Measurements from ENCODE around the gene DCAF15.

DCAF15 gene

DNA sequence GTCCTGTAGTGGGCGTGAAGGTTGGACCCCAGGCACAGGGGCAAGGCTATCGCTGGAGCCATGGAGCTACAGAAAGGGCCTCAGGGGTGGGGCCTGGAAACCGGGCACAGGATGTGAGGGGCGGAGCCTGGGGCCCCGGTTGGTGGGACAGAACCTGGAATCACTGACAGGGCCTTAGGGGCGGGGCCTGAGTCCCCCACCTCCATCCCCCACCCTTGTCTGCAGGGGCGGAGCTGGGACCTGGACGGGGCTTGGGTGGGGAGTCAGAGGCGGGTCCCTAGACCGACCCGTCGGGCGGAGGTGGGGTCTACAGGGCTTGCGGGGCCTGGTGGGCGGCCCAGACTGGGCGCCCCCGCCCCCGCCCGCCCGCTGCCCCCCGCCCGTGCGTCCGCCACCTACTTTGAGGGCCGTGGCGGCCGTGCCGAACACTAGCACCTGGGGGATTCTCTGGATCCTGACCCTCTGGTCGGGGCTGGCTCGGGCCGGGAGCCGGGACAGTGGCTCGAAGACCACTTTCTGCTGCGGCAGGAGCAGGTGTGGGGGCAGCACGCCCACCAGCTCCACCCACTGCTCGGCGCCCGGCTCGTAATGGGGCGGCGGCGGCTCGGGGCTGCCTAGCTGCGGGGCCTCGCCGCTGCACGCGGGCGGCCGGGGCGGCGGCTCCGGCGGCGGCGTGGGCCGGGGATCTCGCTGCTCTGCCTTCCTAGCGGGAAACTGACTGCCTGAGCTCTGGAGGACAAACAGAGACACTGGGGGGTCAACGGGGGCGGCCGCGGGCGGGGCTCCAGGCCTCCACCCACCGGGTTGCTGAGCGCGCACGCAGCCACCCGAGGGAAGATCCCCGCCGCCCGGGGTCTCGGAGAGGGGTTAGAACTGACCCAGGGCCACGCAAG is 26.3 kb downstream of the DCAF15 start:
- DNase-seq = peak; percentile 80

DNA sequence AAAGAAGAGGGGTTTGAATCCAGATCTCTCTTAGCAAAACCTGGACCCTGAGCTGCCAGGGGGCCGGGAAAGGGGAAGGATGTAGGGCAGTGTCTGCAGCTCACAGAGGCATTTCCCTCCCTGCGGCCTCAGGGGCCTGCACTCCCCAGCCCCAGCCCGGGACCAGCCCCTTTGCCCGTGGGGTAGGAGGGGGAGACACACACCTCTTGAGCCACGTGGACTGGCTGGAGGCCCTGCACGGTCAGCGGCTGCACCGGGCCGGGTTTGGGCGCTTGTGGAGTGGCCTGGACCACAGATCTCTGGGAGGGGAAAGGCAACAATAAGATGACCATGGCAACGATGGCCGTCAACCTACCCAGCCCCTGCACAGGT is 26.9 kb downstream of the DCAF15 start:
- no peak for DNase-seq

DNA sequence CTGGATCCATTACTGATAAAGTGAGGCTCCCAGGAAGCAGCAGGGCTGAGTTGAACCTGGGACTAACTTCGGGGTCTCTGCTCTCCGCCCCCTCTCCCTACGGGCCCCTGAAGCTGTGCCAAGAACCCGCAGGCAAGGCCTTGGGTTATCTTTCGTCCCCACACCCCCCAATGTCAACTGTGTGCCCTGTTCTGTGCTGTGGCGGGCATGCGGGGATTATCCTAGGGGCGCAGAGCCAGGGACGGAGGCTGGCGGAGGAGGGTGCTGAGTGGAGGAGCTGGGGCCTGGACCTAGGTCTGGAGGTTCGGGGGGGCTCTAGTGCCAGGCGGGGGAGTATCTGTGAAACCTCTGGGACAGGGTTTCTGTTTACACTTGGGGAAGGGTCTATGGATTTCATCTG is 27.4 kb downstream of the DCAF15 start:
- no peak for DNase-seq

DNA sequence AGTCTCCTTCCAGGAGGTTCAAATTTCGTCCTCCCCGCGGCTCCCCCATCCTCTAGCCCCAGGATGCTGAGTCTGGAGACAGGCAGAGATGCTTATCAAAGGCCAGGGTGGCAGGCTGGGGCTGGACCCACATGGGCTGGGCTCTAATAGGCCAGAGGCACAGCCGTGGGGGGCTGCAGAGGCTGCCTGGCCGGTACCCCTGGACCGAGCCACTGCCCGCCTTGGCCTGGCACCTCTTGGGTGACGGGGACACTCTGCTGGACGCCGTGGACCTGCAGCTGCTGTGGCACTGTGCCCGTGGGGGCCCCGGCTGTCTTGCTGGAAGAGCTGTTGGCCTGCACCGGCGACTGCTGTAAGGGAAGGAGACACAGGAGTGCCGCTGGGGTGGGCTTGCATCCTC is 28.0 kb downstream of the DCAF15 start:
- DNase-seq = no peak

DNA sequence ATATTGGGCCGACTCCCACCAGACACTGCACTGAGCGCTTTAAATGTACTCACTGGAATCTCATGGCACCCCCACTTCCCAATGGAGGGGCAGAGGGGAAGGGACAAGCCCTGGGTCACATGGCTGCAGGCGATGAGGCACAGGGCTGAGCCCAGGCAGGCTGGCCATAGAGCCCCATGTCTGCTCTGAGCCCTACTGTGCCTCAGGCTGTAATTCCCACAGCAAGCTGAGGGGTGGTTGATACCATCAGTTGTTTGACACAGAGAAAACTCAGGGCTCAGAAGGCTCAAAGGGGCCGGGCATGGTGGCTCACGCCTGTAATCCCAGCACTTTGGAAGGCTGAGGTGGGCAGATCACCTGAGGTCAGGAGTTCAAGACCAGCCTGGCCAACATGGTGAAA is 28.7 kb downstream of the DCAF15 start:
- no peak for DNase-seq

DNA sequence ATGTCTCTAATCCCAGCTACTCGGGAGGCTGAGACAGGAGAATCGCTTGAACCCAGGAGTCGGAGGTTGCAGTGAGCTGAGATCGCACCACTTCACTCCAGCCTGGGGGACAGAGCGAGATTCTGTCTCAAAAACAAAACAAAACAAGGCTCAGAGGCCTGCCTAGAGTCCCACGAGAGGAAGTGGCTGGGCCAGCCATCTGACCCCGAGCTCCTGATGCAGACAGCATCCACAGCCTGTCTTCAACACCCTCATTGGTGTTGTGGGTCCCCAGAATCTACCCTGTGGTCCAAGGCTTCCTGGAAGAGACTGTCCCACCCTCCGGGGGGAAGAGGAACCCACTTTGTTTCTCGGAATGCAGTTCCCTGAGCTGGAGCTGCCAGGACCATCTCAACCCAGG is 29.2 kb downstream of the DCAF15 start:
- no peak for DNase-seq

DNA sequence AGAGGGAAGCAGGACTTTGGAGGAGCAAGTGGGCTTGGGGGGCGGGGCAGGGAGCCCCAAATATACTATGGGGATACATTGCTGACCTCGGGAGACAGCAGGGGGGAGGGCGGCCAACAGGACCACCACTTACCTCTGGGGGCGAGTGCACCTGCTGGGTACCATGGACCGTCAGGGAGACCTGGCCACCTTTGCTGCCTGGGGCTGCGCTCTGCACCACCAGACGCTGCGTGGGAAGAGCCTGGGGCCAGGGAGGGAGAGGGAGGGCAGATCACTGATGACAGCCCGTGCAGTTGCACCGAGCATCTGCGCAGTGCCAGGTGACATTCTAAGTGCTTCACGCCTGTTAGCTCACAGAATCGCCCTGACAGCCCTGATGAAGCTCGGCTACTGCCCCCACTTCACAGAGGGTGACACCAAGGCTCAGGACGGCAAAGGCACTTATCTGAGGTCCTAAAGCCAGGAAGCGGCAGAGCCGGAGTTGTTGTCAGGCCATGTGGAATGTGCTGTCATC is 29.7 kb downstream of the DCAF15 start:
- peak; percentile 90 for DNase-seq

DNA sequence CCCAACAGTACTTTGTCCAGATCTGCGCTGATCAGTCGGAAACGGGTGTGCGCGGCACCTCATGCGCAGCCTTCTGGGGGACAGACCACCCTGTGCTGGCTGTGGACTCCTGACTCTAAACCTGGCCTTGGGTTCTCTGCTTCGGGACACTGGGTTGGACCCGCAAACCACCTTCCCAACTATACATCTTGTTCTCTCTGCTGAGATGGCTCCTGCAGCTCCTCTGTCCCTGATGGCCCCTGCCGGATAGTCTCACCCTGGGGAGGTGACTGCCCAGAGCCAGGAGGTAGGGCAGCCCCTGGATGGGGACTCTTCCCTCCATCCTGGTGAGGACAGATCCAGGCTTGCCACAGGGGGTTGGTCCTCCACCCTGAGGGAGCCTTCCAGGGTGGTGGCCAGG is 30.5 kb downstream of the DCAF15 start:
- no peak for DNase-seq

DNA sequence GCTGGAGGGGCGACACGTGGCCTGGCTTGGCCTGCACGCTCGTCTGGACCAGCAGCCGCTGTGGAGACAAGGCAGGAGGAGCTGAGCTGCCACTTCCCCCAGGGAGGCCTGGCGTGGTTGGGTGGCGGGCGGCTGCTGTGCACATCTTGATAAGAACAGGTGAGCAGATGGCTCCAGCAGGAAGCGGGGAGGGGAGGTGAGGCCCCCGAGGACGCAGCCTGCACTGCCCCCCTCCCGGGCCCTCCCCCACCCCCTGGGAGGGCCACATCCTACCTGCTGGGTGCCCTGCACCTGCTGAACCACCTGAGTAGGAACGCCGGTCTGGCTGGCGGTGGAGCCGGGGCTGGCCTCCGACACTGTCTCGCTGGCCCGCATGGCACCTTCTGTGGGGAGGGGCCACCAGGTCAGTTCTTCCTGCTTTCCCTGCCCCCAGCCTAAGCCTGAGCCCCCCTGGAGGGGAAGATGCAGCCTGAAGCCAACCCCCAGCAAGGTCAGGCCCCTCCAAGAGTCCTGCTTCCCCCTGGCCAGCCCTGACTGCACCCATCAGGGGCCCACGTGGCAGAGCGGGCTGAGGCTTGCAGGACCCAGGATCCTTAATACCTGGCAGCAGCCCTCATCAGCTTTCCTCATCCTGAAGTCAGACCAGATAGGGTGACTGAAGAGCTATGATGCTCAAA is 31.0 kb downstream of the DCAF15 start:
- peak; percentile 94 for DNase-seq

DNA sequence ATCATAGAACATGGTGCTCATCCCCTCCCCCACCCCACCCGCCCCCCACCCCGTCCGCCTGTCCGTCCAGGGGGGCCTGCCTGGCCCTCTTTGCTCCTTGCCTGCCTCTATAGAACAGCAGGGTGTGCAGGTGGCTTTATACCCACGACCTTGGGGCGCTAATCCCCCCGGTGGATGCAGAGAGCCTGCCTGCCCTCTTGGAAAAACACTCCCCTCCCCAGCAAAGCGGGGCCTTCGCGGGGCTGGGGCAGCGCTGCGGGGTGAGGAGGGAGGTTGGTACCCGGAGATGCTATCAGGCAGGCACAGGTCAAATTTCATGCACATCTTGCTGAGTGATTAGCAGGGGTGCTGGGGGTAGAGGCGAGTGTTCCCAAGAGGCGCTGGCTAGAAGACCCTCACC is 31.9 kb downstream of the DCAF15 start:
- DNase-seq = peak; percentile 65

DNA sequence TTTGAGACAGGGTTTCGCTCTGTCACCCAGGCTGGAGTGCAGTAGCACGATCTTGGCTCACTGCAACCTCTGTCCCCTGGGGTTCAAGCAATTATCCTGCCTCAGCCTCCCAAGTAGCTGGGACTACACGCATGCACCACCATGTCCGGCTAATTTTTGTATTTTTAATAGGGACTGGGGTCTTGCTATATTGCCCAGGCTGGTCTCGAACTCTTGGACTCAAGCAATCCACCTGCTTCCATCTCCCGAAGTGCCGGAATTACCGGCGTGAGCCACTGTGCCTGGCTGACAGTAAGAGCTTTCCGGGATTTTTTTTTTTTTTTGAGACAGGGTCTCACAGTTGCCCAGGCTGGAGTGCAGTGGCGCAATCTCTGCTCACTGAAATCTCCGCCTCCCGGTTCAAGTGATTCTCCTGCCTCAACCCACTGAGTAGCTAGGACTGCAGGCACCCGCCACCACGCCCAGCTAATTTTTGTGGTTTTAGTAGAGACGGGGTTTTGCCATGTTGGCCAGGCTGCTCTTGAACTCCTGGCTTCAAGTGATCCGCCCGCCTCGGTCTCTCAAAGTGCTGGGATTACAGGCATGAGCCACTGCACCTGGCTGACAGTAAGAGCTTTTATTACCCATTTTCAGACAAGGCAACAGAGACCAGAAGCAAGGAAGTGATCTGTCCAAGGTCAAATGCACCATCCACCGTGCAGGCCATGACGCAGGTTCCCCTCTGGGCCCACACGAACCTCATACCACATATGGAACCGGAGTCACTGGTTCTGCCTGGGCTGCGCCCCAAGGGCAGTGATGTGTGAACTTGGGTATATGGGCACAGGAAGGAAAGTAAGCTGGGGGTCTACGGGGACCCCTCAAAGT is 32.8 kb downstream of the DCAF15 start:
- peak; percentile 48 for DNase-seq

DNA sequence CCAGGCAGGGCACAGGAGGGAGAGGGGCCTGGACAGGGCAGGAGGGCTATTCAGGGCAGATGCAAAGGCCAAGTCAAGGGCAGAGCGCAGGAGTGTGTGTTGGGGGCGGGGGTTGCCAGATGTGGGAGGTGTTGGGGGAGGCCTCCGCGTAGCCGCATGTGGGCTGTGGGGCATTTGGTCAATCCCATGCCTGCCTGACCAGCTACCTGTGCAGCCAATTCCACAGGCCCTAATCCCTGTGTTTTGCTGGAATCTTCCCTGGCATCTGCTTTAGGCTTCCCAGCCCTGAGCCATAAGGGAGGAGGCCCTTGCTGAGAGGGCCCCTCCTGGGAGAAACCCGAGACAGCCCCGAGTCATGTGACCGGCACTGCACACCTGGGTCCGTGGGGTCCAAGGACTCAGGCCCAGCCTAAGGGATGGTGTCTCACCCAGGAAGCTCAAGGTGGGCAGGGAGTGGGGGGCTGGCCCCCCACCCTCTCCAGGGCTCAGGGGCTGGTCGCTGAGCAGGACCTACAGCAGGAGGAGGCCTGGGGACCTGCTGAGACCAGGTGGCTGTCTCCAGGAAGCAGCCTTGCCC is 33.5 kb downstream of the DCAF15 start:
- peak; percentile 88 for DNase-seq

DNA sequence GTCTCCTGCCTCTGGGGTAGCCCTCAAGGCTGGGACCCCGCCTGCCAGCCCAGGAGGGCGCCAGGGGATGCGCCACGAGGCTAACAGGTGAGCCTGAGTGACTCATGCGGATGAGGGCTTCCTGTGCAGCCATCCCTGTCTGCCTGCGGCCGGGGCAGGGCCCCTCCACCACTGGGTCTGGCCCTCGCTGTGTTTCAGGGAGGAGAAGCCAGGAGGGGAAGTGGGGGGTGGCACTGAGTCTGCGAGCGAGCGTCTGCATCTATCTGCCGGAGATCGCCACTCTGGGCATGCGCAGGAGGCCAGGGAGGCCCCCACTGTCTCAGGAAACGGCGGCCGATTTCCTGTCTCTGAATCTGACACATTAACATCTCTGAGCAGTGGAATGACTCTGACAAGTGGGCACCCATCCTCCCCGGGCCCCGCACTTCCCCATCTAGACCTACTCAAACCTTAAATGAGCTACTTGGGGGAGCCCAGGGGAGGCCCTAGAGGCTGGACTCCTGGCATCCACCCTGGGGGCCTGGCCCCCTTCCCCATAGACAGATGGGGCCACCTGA is 34.1 kb downstream of the DCAF15 start:
- DNase-seq = peak; percentile 88

DNA sequence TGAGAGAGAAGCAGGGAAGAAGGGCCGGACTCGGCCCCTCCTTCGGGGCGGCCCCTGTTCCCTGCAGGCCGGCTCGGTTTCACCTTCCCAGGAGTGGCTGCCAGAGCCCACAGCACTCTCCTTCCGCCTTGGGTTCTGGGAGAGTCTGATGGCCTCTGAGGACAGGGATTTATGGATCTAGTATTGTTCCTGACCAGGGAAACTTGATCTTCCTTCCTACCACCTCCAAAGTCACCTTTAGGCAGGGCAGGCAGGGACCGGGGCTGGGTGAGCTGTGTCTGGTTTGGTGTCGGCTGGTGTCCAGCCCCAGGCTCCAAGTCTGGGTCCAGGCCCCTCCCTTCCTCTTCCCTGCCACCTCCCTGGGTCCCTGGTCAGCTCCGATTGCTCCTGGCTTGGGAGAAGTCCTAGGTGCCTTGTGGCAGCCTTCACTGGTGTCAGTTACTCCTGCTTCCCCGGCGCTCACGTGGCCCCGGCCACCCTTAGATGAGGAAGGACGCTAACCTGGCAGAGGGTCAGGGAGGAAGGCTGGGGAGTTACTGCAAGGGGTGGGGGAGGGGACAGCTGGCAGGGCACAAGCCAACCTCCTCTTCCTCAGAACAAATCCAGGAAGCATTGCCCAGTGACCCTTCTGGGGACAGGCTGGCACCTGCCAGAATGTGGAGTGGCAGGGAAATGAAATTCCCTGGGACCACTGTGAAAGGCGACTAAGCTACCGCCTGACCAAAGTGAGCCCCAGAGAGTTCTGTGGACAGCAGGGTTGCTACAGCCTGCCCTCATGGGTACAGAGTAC is 35.0 kb downstream of the DCAF15 start:
- DNase-seq = no peak

DNA sequence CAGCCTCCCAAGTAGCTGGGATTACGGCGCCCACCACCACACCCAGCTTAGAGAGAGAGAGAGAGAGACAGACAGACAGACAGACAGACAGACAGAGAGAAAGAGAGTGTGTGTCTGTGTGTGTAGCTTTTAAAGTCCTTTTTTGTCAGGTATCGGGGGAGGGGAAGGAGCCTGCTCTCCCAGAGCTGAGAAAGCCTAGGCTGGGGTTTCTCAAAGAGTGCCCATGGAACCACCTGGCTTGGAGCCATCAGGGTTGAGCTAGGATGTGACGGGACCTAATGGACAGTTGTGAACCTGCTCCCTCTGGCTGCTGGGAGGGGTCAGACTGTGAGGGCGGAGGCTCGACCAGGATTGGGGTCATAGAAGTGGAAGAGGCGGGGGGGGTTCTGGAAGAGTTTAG is 37.2 kb downstream of the DCAF15 start:
- DNase-seq = no peak

DNA sequence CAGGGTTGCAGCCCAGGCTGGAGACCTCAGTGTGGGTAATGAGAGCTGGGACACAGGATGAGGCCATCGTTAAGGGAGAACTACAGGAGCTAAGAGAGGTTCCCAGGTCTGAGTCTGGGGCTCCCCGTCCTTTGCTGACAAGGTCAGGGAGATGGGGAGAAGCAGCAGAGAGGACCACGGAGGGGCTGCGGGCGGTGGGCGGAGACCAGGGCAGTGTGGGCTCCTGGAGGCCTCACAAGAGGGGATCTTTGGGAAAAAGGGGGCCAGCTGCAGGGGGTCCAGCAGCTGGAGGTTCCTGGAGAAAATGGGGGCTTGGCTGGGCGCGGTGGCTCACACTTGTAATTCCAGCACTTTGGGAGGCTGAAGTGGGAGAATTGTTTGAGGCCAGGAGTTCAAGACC is 37.8 kb downstream of the DCAF15 start:
- DNase-seq = no peak

DNA sequence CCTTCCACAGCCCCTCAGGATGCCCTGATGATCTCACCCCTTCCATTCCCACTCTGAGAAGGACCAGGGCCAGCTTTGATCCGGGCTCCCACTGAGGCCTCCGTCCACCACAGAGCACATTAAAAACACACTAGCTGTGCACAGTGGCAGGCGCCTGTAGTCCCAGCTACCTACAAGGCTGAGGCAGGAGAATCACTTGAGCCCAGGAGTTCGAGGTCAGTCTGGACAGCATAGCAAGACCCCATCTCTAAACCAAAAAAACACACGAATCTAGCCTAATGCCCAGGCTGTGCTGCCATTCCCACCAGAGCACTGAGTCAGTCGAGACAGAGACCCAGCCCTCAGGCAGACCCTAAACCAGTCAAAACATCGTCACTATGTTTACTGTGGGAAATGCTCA is 39.7 kb downstream of the DCAF15 start:
- no peak for DNase-seq

DNA sequence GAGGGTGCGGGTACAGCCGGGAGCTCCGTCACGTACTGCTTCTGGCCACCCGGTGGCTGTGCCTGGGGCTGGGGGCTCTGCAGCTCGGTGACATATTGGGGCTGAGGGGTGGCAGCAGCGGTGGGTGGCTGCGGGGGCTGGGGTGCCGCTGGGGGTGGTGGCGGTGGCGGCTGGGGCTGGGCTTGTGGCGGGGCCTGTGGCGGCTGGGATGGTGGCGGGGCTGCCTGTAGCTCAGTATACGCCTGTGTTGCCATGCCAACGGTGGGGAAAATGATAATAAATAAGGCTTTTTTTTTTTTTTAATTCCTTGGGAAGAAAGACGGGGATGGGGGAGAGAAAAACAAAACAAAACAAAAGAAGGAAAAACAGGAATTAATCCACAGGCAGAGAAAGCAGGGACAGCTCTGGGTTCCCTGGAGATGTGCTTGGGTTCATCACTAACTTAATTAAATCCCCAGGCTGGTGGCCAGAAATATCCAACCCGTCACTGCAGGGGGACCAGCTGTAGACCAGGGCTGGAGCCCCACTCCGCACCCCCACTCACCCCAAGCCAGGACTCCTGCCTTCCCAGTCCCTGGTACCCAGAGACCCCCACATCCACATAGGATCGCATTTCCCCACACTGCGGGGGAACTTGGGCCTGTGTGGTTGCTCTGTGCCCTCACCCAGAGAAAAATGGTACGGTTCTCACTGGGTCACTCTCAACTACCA is 41.4 kb downstream of the DCAF15 start:
- no peak for DNase-seq

DNA sequence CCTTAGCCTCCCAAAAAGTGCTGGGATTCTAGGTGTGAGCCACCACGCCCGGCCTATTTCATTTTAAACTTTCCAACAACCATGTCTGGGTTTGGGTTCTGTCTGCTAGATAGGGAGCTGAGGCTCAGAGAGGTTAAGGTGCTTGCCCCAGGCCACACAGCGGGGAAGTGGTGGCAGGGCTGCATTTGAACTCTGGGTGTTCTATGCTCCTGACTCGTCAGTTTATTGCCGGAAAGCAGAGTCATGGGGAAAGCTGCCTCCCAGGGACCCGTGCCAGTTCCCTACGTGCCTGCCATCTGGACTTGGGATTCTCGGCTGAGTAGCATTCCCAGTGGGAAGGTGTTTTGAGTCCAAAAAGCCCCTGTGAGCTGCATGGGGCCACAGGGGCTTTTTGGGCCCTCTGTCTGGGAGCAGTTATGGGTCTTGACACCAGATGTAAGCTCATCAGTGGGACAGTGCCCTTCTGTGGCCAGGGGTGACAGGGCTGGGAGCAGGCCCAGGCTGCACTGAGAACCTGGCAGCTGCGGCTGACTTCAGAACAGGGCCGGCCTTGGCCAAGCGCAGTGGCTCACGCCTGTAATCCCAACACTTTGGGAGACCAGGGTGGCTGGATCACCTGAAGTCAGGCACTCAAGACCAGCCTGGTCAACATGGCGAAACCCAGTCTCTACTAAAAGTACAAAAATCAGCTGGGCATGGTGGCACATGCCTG is 42.9 kb downstream of the DCAF15 start:
- DNase-seq = peak; percentile 69
